Choroid plexus epithelial cell (primary cell): ENCODE results near the gene RALB.

Source experiments
- DNase-seq: peaks from one replicate; pipeline ENCODE4 v3.0.0-alpha.2; 2010; ENCODE audit warnings: low read depth
- H3K4me3 ChIP-seq: 2 replicates; pipeline ENCODE4 v1.5.1; 2011; ENCODE audit warnings: low read depth, mild to moderate bottlenecking, control low read depth, low read length, moderate library complexity
- TF ChIP-seq, protein P1 (sequence below): conservative IDR thresholded peaks from 2 replicates; pipeline ENCODE4 v1.5.1; 2011; ENCODE audit warnings: low read depth, mild to moderate bottlenecking, control low read depth, inconsistent platforms, low read length, moderate library complexity

RALB gene

GRCh38 chr2:120237491-120237902 is 15.2 kb upstream of the RALB start:
- TF ChIP-seq, protein P1, sequence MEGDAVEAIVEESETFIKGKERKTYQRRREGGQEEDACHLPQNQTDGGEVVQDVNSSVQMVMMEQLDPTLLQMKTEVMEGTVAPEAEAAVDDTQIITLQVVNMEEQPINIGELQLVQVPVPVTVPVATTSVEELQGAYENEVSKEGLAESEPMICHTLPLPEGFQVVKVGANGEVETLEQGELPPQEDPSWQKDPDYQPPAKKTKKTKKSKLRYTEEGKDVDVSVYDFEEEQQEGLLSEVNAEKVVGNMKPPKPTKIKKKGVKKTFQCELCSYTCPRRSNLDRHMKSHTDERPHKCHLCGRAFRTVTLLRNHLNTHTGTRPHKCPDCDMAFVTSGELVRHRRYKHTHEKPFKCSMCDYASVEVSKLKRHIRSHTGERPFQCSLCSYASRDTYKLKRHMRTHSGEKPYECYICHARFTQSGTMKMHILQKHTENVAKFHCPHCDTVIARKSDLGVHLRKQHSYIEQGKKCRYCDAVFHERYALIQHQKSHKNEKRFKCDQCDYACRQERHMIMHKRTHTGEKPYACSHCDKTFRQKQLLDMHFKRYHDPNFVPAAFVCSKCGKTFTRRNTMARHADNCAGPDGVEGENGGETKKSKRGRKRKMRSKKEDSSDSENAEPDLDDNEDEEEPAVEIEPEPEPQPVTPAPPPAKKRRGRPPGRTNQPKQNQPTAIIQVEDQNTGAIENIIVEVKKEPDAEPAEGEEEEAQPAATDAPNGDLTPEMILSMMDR, result no peak
- no peak overlapping the region for H3K4me3 ChIP-seq
- DNase-seq, result peak; percentile 73

- TF ChIP-seq, protein P1, result no peak
- DNase-seq, result peak; percentile 56
- H3K4me3 ChIP-seq, result no peak overlapping the region
Observed at GRCh38 chr2:120238728-120239487, 13.7 kb upstream of the RALB start.

DNA sequence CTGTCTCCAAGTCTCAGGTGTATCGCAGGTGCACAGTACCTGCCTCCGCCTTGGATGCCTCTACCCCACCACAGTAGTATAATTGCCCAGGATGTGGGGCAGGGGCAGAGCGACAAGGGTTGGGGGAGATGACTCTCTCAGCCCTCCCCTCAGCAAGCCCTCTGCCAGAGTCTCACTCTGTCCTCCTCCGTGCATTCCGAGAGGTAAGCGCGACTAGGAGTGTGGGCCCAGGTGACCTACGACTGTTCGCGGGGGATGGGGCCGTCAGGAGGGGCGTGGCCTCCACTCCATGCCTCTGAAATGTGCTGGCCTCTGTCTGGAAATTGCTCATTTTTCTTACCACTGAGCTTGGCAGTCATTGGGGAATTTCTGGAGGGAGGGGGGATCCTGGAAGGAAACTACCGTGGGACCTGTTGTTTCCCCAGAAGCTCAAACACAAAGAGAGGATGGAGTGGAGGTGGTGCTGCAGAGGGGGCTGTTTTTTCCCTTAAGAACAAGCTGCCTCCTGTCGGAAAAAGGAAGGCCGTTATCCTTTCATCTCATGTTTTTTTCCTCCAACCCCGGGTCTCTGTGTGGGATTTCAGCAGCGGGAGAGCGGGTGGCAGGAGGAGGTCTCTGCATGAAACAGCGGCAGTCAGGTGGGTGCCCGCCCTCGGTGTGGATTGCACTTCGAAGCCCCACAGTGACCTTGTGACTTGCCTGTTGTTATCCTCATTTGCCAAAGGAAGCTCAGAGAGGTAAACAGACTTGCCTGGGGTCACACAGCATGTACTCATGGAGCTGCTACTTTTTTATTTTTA is 13.0 kb upstream of the RALB start:
- TF ChIP-seq, protein P1, result no peak
- no peak overlapping the region for H3K4me3 ChIP-seq
- DNase-seq, result peak; percentile 88

GRCh38 chr2:120240901-120241429 is 11.7 kb upstream of the RALB start:
- DNase-seq, result no peak
- H3K4me3 ChIP-seq, result no peak overlapping the region
- TF ChIP-seq, protein P1, result no peak

- H3K4me3 ChIP-seq, result no peak overlapping the region
- TF ChIP-seq, protein P1, result no peak
- DNase-seq, result no peak
Observed at GRCh38 chr2:120241684-120242083, 11.0 kb upstream of the RALB start.

- no peak overlapping the region for H3K4me3 ChIP-seq
- TF ChIP-seq, protein P1, result no peak
- DNase-seq, result peak; percentile 41
Observed at GRCh38 chr2:120243211-120243610, 9.4 kb upstream of the RALB start.
